A673 (cell line): ENCODE data around the gene BEAN1. TPM values are rescaled to one million over a fixed set of nuclear protein-coding genes. Genes with fewer than 3 reads are reported as not detected.

Experiments used
- BruUV-seq: library from RNA; stranded (reverse); fragments of 400-500 nt; replicated peaks from 2 replicates; lab custom pipeline; 2021; lab: Mats Ljungman, UMichigan
- CTCF ChIA-PET: fragments of 300-600 bp; sonication (Branson Sonifier 250); formaldehyde crosslinking; loops from one replicate; lab custom pipeline; 2022; ENCODE audit warnings: antibody characterized with exemption; lab: Charles Lee
- POLR2A ChIA-PET: fragments of 300-600 bp; sonication (Branson Sonifier 250); formaldehyde crosslinking; loops from one replicate; lab custom pipeline; 2022; ENCODE audit warnings: antibody characterized with exemption; ENCODE audit not compliant: low non-redundant PET; lab: Charles Lee
- DNase-seq: peaks from one replicate; pipeline ENCODE4 v3.0.0-alpha.2; 2015; ENCODE audit warnings: low spot score
- H3K27ac ChIP-seq: fragments of 200-600 bp; sonication (generic); 2 replicates; pipeline ENCODE4 v1.5.1; 2016; ENCODE audit warnings: mixed run types, low read depth, mild to moderate bottlenecking, mixed read lengths, antibody characterized with exemption, low read length; ENCODE audit not compliant: poor library complexity, severe bottlenecking
- H3K27me3 ChIP-seq: fragments of 200-600 bp; sonication (generic); replicated peaks from 2 replicates; pipeline ENCODE4 v1.6.1; 2017; ENCODE audit warnings: mixed run types, low read depth, mild to moderate bottlenecking, mixed read lengths, antibody characterized with exemption, low read length; ENCODE audit not compliant: insufficient read depth, poor library complexity
- H3K36me3 ChIP-seq: fragments of 200-600 bp; sonication (generic); 2 replicates; pipeline ENCODE4 v1.6.1; 2016; ENCODE audit warnings: mixed run types, mild to moderate bottlenecking, mixed read lengths, antibody characterized with exemption, low read length; ENCODE audit not compliant: insufficient read depth, poor library complexity, severe bottlenecking
- H3K4me1 ChIP-seq: fragments of 200-600 bp; sonication (generic); 2 replicates; pipeline ENCODE4 v1.6.1; 2017; ENCODE audit warnings: mixed run types, mild to moderate bottlenecking, mixed read lengths, antibody characterized with exemption, low read length; ENCODE audit not compliant: insufficient read depth, poor library complexity, severe bottlenecking
- H3K4me3 ChIP-seq: fragments of 200-600 bp; sonication (generic); 2 replicates; pipeline ENCODE4 v1.5.1; 2016; ENCODE audit warnings: low read depth, mixed run types, mild to moderate bottlenecking, mixed read lengths, low read length; ENCODE audit not compliant: poor library complexity, severe bottlenecking
- H3K9me3 ChIP-seq: fragments of 200-600 bp; sonication (generic); 2 replicates; pipeline ENCODE4 v1.6.1; 2016; ENCODE audit warnings: mixed run types, low read depth, mild to moderate bottlenecking, mixed read lengths, antibody characterized with exemption, low read length; ENCODE audit not compliant: poor library complexity, severe bottlenecking
- EZH2 ChIP-seq: fragments of 200-600 bp; sonication (generic); IDR thresholded peaks from 2 replicates; pipeline ENCODE4 v1.6.1; 2017; ENCODE audit warnings: borderline replicate concordance, low read depth, mild to moderate bottlenecking, mixed read lengths, antibody characterized with exemption, low read length; ENCODE audit not compliant: poor library complexity, severe bottlenecking
- intact Hi-C: fragments of 100-400 bp; cut with micrococcal nuclease; formaldehyde crosslinking; loops from one replicate; pipeline ENCODE4 v1.10.0; 2022; ENCODE audit not compliant: unreplicated experiment
- total RNA-seq: library from RNA; stranded (reverse); gene quantifications from 2 replicates; pipeline ENCODE4 v1.2.3, GENCODE V29; 2021
- TF ChIP-seq, protein P1 (sequence below): fragments of 300-800, 200-600 bp; sonication (generic); conservative IDR thresholded peaks from 2 replicates; pipeline ENCODE4 v1.5.1; 2017; ENCODE audit warnings: low read depth, mild to moderate bottlenecking, antibody characterized with exemption, low read length, moderate library complexity, mixed read lengths

Gene BEAN1
- total RNA-seq, 1 experiment from 2014 or later: not detected

DNA sequence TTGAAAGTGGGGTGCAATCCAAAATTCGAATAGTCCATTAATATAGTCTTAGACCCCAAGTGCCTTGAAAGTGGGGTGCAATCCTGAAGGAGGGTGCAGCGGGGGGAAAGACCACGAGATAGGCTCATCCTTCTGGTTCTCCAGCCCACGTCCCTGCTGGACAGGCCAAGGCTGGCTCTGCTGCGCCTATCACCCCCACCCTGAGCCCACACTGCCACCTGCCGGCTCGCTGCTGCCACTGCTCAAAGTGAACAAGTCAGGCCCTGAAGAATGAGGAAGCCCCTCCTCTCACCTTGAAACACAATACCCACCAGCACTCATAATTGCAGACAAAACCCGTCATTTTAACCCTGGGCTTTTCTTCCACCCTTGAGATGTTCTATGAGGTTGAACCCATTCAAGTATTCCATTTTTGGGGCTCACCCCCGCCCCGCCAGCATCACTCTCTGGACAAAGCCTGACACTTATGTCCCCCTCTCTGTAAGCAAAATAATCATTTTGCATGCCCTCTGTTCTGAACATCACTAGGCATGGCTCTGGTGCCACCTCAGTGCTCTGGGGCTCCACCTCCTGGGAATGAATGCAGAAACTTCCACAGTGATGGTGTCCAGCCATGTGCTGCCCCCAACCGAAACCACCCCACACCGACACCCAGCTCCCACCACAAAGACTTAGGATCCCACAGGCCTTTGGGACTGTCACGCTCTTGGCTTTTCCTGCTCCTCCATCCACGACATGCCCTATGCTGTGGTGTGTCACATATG is 56.8 kb downstream of the BEAN1 start:
- Histone ChIP-seq H3K4me3 (no peak overlapping the region), H3K36me3 (no peaks in the 10 kb centered on the region), H3K9me3 (no peaks in the 10 kb centered on the region), H3K4me1 (no peaks in the 10 kb centered on the region), H3K27ac (no peak overlapping the region), H3K27me3 (no peaks in the 10 kb centered on the region)
- intact Hi-C loops: loop anchor here (1.0 to 2.0 kb wide), 4 partner anchors 78 to 208 kb away; no protein-coding TSS in a partner anchor
- BruUV-seq: no TSS peak
- no peak for TF ChIP-seq EZH2
- TF ChIP-seq, protein P1, sequence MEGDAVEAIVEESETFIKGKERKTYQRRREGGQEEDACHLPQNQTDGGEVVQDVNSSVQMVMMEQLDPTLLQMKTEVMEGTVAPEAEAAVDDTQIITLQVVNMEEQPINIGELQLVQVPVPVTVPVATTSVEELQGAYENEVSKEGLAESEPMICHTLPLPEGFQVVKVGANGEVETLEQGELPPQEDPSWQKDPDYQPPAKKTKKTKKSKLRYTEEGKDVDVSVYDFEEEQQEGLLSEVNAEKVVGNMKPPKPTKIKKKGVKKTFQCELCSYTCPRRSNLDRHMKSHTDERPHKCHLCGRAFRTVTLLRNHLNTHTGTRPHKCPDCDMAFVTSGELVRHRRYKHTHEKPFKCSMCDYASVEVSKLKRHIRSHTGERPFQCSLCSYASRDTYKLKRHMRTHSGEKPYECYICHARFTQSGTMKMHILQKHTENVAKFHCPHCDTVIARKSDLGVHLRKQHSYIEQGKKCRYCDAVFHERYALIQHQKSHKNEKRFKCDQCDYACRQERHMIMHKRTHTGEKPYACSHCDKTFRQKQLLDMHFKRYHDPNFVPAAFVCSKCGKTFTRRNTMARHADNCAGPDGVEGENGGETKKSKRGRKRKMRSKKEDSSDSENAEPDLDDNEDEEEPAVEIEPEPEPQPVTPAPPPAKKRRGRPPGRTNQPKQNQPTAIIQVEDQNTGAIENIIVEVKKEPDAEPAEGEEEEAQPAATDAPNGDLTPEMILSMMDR: peak; percentile 98
- CTCF ChIA-PET: interaction anchor here (0.6 to 1.5 kb wide), 3 partner anchors 30 to 78 kb away, joined by 3 to 5 read pairs (median 3); no protein-coding TSS in a partner anchor
- peak; percentile 81 for DNase-seq
- POLR2A ChIA-PET: no interaction called here

DNA sequence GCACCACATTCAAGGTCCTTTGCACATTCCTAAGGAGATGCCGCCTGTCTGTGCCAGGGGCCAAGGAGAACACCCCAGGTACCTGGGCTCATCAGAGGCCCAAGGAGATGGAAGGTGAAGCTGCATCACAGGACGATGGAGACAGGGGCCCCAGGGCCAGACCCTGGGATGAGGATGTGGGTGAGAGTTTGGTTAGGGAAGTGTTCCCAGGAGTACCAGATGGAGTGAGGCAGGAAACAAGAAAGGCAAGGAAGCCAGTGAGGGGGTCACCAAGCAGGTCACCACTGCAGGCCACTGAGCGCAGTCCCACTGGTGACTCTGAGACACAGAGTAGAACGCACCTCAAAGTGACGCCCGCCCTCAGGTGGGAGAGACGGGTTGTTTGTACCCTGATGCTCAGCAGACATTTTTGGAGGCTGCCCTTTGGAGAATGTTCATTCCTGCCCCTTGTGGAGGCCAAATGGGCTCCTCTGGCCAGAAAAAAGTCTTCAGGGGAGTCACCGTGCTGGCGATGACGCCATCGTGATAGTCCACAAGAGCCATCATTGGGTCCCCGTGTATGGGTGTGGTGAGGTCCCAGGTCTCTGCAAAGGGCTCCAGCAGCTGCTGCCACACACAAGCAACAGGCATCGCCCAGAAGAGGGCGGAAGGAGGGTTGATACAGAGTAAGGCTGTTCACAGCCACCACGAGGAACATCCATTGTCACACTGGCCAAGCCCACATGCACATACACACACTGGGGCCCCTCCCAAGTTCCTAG is 57.5 kb downstream of the BEAN1 start:
- CTCF ChIA-PET: no interaction called here
- no peaks in the 10 kb centered on the region for H3K9me3 ChIP-seq
- intact Hi-C loops: no loop called here
- H3K4me1 ChIP-seq: no peaks in the 10 kb centered on the region
- BruUV-seq: no TSS peak
- no peaks in the 10 kb centered on the region for H3K36me3 ChIP-seq
- no peak for DNase-seq
- no peak overlapping the region for H3K27ac ChIP-seq
- TF ChIP-seq EZH2: no peak
- POLR2A ChIA-PET: no interaction called here
- H3K27me3 ChIP-seq: no peaks in the 10 kb centered on the region
- no peak overlapping the region for H3K4me3 ChIP-seq

GRCh38 chr16:66485376-66485775 is 58.3 kb downstream of the BEAN1 start:
- Histone ChIP-seq H3K27me3 (no peaks in the 10 kb centered on the region), H3K36me3 (no peaks in the 10 kb centered on the region), H3K4me1 (no peaks in the 10 kb centered on the region), H3K4me3 (no peak overlapping the region), H3K27ac (no peak overlapping the region), H3K9me3 (no peaks in the 10 kb centered on the region)
- intact Hi-C loops: no loop called here
- BruUV-seq: no TSS peak
- ChIA-PET POLR2A (no interaction called here), CTCF (no interaction called here)
- TF ChIP-seq EZH2: no peak
- TF ChIP-seq, protein P1: no peak
- no peak for DNase-seq
